LNCAP (cell line): ENCODE data around the gene OR8B2.

Experiments
- CTCF ChIP-seq: fragments of 450-650 bp; IDR thresholded peaks from 2 replicates; pipeline ENCODE4 v1.5.1; 2017; ENCODE audit warnings: mild to moderate bottlenecking

OR8B2 gene

GRCh38 chr11:124344346-124344745 is 40.0 kb downstream of the OR8B2 start:
- no peak for TF ChIP-seq CTCF

- TF ChIP-seq CTCF = no peak
Measured at GRCh38 chr11:124340142-124340447, 44.2 kb downstream of the OR8B2 start.

GRCh38 chr11:124339396-124340141 is 44.7 kb downstream of the OR8B2 start:
- TF ChIP-seq CTCF = no peak
